Astrocyte (in vitro differentiated cells and primary cell): Measurements from ENCODE around the gene FBXO5.

Experiments used
- CTCF ChIP-seq: IDR thresholded peaks from 2 replicates; pipeline ENCODE4 v1.5.1; 2011; ENCODE audit warnings: low read depth, mild to moderate bottlenecking, inconsistent platforms, low read length, moderate library complexity; ENCODE audit not compliant: insufficient read depth
- EZH2 ChIP-seq: IDR thresholded peaks from 2 replicates; pipeline ENCODE4 v1.6.1; 2012; ENCODE audit warnings: mild to moderate bottlenecking, low read length, inconsistent platforms; ENCODE audit not compliant: insufficient read depth

- no peak for TF ChIP-seq CTCF
- TF ChIP-seq EZH2 = no peak
These were observed 13.0 kb downstream of the FBXO5 start for GRCh38 chr6:152969688-152970418.
